Naive thymus-derived CD8-positive, alpha-beta T cell (primary cell): ENCODE data around the gene IRF7. TPM values are rescaled to one million over a fixed set of nuclear protein-coding genes. Genes with fewer than 3 reads are reported as not detected.
"Not testable (repeated sequence)": the region's sequence is repeated elsewhere in the genome, so short reads cannot be mapped to it uniquely, and the experiment has no call there.

ENCODE experiments used
- ATAC-seq, 2 donors: fragments of 150-1000 bp; cut with Tn5 transposase in 1 of 2; sonication (Bioruptor Pico), chemical (Tn5 transposase) in 1 of 2; 1 replicate in 1 of 2; 2 replicates in 1 of 2; pipeline ENCODE4 v1.10.0; 2021; ENCODE audit warnings: mild to moderate bottlenecking in 2 of 2, moderate library complexity in 2 of 2
- POLR2A ChIA-PET: fragments of 350-600 bp; sonication (Branson Sonifier 250); formaldehyde crosslinking; loops from one replicate; lab custom pipeline; 2021; ENCODE audit warnings: antibody characterized with exemption; lab: Charles Lee
- DNase-seq, 10 donors: peaks; one replicate each; pipeline versions ENCODE4 v3.0.0 to v3.0.0-alpha.2; 2020 to 2022
- H3K27ac Mint-ChIP-seq, 10 donors: one replicate each; pipeline ENCODE4 v1.8.0; 2020 to 2022; ENCODE audit warnings: mild to moderate bottlenecking in 10 of 10, mixed read lengths in 10 of 10, moderate library complexity in 4 of 10, inconsistent platforms in 1 of 10
- H3K27me3 Mint-ChIP-seq, 5 donors: one replicate each; pipeline ENCODE4 v1.8.0; 2021 to 2022; ENCODE audit warnings: mixed read lengths in 5 of 5
- H3K36me3 Mint-ChIP-seq, 3 donors: one replicate each; pipeline ENCODE4 v1.8.0; 2020 to 2022; ENCODE audit warnings: mixed read lengths in 3 of 3, mild to moderate bottlenecking in 2 of 3, inconsistent platforms in 1 of 3
- H3K4me1 Mint-ChIP-seq, 4 donors: one replicate each; pipeline ENCODE4 v1.8.0; 2021 to 2022; ENCODE audit warnings: mixed read lengths in 4 of 4
- H3K4me3 Mint-ChIP-seq, 10 donors: one replicate each; pipeline ENCODE4 v1.8.0; 2020 to 2022; ENCODE audit warnings: mild to moderate bottlenecking in 10 of 10, mixed read lengths in 10 of 10, moderate library complexity in 6 of 10, inconsistent platforms in 1 of 10
- H3K9me3 Mint-ChIP-seq, 9 donors: one replicate each; pipeline ENCODE4 v1.8.0; 2020 to 2022; ENCODE audit warnings: mixed read lengths in 9 of 9, mild to moderate bottlenecking in 3 of 9, inconsistent platforms in 1 of 9, moderate library complexity in 1 of 9
- polyA plus RNA-seq, 3 donors: library from polyadenylated mRNA; unstranded; fragments of 300-500 nt; fragmentation: Illumina TruSeq; gene quantifications; one replicate each; pipeline ENCODE4 v1.2.3, GENCODE V29; 2021
- total RNA-seq, 8 experiments: library from RNA in 2 of 8; stranded (reverse) in 2 of 8; gene quantifications; one replicate each; pipeline ENCODE4 v1.2.3 and lab custom pipeline; 2021 to 2026

IRF7 gene
- total and polyA plus RNA-seq, 5 experiments from 2014 or later = 19.8 to 55.2 (median 38.6) TPM

DNA sequence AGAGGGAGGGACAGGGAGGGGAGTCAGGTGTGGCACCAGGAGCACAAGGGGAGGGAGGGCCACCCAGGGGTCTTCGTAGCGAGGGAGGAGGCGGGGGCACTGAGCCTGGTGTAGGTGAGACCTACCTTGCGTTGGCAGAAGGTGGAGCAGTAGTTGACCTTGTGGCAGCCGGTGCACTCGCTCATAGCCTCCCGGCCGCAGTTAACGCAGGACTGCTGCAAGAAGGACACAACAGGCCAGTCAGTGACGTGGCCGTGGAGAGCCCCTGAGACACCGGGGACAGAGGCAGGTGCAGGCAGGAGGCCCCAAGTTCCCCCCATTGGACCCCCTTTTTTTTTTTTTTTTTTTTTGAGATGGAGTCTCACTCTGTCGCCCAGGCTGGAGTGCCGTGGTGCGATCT lies 38.1 kb upstream of the IRF7 start:
- Mint-ChIP-seq H3K27ac (no peak overlapping the region), H3K4me1 (no peaks in the 10 kb centered on the region), H3K4me3 (no peak overlapping the region), H3K27me3 (no peaks in the 10 kb centered on the region), H3K9me3 (no peaks in the 10 kb centered on the region), H3K36me3 (peaks cover 0 to 69% (median 5%) of the 10 kb centered on the region in 3 donors)
- POLR2A ChIA-PET = no interaction called here
- ATAC-seq (no peak), DNase-seq (no peak)

- H3K9me3 Mint-ChIP-seq, ATAC-seq, H3K4me3 Mint-ChIP-seq, H3K4me1 Mint-ChIP-seq, H3K27me3 Mint-ChIP-seq, H3K27ac Mint-ChIP-seq, DNase-seq: not testable (repeated sequence)
- POLR2A ChIA-PET = interaction anchor here (0.7 kb wide), 1 partner anchor 29 kb away, joined by 4 read pairs; no protein-coding TSS in a partner anchor
- H3K36me3 Mint-ChIP-seq = peaks cover 0 to 66% (median 5%) of the 10 kb centered on the region in 3 donors
These were observed 37.4 kb upstream of the IRF7 start for GRCh38 chr11:653136-653535.

- Mint-ChIP-seq H3K36me3 (peaks cover 0 to 59% (median 5%) of the 10 kb centered on the region in 3 donors), H3K4me3 (no peak overlapping the region)
- ATAC-seq = no peak
These were observed 34.7 kb upstream of the IRF7 start for GRCh38 chr11:650482-650881.

DNA sequence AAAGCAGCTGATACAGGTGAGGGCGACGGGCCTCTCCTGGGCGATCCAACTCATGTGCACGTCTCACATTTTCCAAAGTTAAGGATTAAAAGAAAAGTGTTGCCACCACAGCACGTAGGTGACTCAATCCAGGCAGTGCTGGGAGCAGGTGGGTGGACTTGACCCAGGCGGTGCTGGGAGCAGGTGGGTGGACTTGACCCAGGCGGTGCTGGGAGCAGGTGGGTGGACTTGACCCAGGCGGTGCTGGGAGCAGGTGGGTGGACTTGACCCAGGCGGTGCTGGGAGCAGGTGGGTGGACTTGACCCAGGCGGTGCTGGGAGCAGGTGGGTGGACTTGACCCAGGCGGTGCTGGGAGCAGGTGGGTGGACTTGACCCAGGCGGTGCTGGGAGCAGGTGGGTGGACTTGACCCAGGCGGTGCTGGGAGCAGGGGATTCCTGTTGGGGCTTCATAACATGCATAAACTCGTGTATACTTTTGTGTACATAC lies 32.0 kb upstream of the IRF7 start:
- not testable (repeated sequence) for H3K27me3 Mint-ChIP-seq, H3K4me3 Mint-ChIP-seq, H3K9me3 Mint-ChIP-seq, ATAC-seq, H3K4me1 Mint-ChIP-seq, DNase-seq
- Mint-ChIP-seq H3K36me3 (peaks cover 0 to 49% (median 5%) of the 10 kb centered on the region in 3 donors), H3K27ac (peak overlapping the region in 1 of 10 donors; percentile 44)
- POLR2A ChIA-PET = interaction anchor here (0.7 kb wide), 1 partner anchor 13 kb away, joined by 3 read pairs; no protein-coding TSS in a partner anchor

More at GRCh38 chr11:650482-650881, 34.7 kb upstream of the IRF7 start:
- POLR2A ChIA-PET = no interaction called here
- DNase-seq = no peak
- no peaks in the 10 kb centered on the region for H3K27me3 Mint-ChIP-seq
- peaks cover 0 to 2% (median 2%) of the 10 kb centered on the region in 4 donors for H3K4me1 Mint-ChIP-seq
- H3K9me3 Mint-ChIP-seq = no peaks in the 10 kb centered on the region
- H3K27ac Mint-ChIP-seq = no peak overlapping the region

DNA sequence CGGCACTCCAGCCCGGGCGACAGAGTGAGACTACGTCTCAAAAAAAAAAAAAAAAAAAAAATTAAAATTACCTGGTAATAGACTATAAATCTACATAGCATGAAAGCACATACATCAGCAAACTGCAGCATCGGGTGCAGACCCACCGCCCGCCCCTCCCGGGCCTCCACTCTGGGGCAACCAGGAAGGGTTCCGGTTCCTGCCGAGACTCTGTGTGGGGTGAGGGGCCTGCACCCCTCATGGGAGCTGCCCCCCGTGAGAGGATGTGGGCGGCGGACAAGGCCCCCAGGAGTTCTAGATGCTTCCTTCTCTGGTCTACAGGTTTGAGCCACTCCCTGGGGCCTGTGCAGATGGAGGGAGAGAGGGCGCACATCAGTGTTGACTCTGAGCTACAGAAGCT lies 30.5 kb upstream of the IRF7 start:
- Mint-ChIP-seq H3K36me3 (peaks cover 0 to 34% (median 2%) of the 10 kb centered on the region in 3 donors), H3K4me3 (peak overlapping the region in 1 of 10 donors; percentile 8), H3K9me3 (no peaks in the 10 kb centered on the region), H3K27me3 (no peaks in the 10 kb centered on the region), H3K4me1 (peaks cover 0 to 4% (median 3%) of the 10 kb centered on the region in 4 donors), H3K27ac (no peak overlapping the region)
- no peak for ATAC-seq
- POLR2A ChIA-PET = no interaction called here
- DNase-seq = no peak

DNA sequence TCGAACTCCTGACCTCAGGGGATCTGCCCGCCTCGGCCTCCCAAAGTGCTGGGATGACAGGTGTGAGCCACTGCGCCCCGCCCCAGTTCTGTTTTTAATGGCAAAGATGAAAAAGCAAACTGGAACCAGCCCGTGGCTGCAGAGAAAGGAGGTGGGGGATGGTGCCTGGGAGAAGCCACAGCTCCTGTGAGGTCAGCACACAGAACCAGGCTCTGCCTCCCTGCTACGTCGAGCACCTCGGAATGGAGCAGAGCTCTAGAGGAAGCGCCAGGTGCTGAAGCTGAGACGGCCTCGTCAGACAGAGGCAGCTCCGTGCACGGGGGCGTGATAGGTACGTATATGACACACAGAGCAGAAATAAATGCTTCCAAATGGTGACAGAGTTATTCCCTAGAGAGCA lies 29.8 kb upstream of the IRF7 start:
- no peak for DNase-seq
- Mint-ChIP-seq H3K27ac (peak overlapping the region in 6 of 10 donors; percentile 50 to 85 (median 73)), H3K27me3 (peaks cover 0 to under 1% (median 0%) of the 10 kb centered on the region in 5 donors), H3K4me1 (peaks cover 2 to 4% (median 3%) of the 10 kb centered on the region in 4 donors), H3K9me3 (no peaks in the 10 kb centered on the region), H3K4me3 (peak overlapping the region in 2 of 10 donors; percentile 39 to 43), H3K36me3 (peaks cover 0 to 29% (median 0%) of the 10 kb centered on the region in 3 donors)
- POLR2A ChIA-PET = no interaction called here
- ATAC-seq = no peak

- Mint-ChIP-seq H3K4me3 (no peak overlapping the region), H3K27me3 (peaks cover 0 to 4% (median 2%) of the 10 kb centered on the region in 5 donors), H3K9me3 (no peaks in the 10 kb centered on the region), H3K4me1 (peaks cover 4 to 8% (median 6%) of the 10 kb centered on the region in 4 donors), H3K36me3 (peaks cover 0 to 20% (median 0%) of the 10 kb centered on the region in 3 donors), H3K27ac (no peak overlapping the region)
- POLR2A ChIA-PET = no interaction called here
- DNase-seq (no peak), ATAC-seq (no peak)
These were observed 28.3 kb upstream of the IRF7 start for GRCh38 chr11:643849-644738.

GRCh38 chr11:643366-643765 lies 27.6 kb upstream of the IRF7 start:
- H3K4me3 Mint-ChIP-seq = no peak overlapping the region
- H3K27me3 Mint-ChIP-seq = peaks cover 0 to 9% (median 6%) of the 10 kb centered on the region in 5 donors
- no peaks in the 10 kb centered on the region for H3K9me3 Mint-ChIP-seq
- POLR2A ChIA-PET = no interaction called here
- peaks cover 6 to 14% (median 9%) of the 10 kb centered on the region in 4 donors for H3K4me1 Mint-ChIP-seq
- H3K27ac Mint-ChIP-seq = no peak overlapping the region
- ATAC-seq (peak in 1 of 2 donors; percentile 50), DNase-seq (no peak)
- H3K36me3 Mint-ChIP-seq = peaks cover 0 to 19% (median 0%) of the 10 kb centered on the region in 3 donors

- DNase-seq (no peak), ATAC-seq (no peak)
- peaks cover 0 to 18% (median 12%) of the 10 kb centered on the region in 5 donors for H3K27me3 Mint-ChIP-seq
- no peaks in the 10 kb centered on the region for H3K9me3 Mint-ChIP-seq
- H3K27ac Mint-ChIP-seq = no peak overlapping the region
- H3K4me1 Mint-ChIP-seq = peaks cover 9 to 20% (median 15%) of the 10 kb centered on the region in 4 donors
- POLR2A ChIA-PET = no interaction called here
- H3K36me3 Mint-ChIP-seq = peaks cover 0 to 17% (median 0%) of the 10 kb centered on the region in 3 donors
- H3K4me3 Mint-ChIP-seq = no peak overlapping the region
These were observed 26.1 kb upstream of the IRF7 start for GRCh38 chr11:641806-642370.

DNA sequence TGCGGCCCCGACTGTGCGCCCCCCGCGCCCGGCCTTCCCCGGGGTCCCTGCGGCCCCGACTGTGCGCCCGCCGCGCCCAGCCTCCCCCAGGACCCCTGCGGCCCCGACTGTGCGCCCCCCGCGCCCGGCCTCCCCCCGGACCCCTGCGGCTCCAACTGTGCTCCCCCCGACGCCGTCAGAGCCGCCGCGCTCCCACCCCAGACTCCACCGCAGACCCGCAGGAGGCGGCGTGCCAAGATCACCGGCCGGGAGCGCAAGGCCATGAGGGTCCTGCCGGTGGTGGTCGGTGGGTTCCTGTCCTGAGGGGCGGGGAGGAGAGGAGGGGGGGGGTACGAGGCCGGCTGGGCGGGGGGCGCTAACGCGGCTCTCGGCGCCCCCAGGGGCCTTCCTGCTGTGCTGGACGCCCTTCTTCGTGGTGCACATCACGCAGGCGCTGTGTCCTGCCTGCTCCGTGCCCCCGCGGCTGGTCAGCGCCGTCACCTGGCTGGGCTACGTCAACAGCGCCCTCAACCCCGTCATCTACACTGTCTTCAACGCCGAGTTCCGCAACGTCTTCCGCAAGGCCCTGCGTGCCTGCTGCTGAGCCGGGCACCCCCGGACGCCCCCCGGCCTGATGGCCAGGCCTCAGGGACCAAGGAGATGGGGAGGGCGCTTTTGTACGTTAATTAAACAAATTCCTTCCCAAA lies 24.4 kb upstream of the IRF7 start:
- DNase-seq = no peak
- peaks cover 0 to 32% (median 18%) of the 10 kb centered on the region in 5 donors for H3K27me3 Mint-ChIP-seq
- POLR2A ChIA-PET = interaction anchor here (1.5 kb wide), 1 partner anchor 27 kb away, joined by 3 read pairs; no protein-coding TSS in a partner anchor
- H3K4me1 Mint-ChIP-seq = peaks cover 9 to 19% (median 14%) of the 10 kb centered on the region in 4 donors
- no peaks in the 10 kb centered on the region for H3K9me3 Mint-ChIP-seq
- ATAC-seq = peak; percentile 19 to 47
- peak overlapping the region; percentile 12 to 82 (median 64) for H3K4me3 Mint-ChIP-seq
- peaks cover 0 to 17% (median 0%) of the 10 kb centered on the region in 3 donors for H3K36me3 Mint-ChIP-seq
- peak overlapping the region in 8 of 10 donors; percentile 19 to 62 (median 56) for H3K27ac Mint-ChIP-seq

DNA sequence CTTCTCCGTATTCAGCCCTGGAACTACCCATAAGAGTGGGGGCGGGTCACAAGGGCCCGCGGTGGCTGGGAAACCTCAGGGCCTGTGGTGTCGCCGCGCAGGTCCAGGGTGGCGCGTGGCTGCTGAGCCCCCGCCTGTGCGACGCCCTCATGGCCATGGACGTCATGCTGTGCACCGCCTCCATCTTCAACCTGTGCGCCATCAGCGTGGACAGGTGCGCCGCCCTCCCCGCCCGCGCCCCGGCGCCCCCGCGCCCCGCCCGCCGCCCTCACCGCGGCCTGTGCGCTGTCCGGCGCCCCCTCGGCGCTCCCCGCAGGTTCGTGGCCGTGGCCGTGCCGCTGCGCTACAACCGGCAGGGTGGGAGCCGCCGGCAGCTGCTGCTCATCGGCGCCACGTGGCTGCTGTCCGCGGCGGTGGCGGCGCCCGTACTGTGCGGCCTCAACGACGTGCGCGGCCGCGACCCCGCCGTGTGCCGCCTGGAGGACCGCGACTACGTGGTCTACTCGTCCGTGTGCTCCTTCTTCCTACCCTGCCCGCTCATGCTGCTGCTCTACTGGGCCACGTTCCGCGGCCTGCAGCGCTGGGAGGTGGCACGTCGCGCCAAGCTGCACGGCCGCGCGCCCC lies 23.7 kb upstream of the IRF7 start:
- DNase-seq (no peak), ATAC-seq (peak; percentile 15 to 49)
- H3K27ac Mint-ChIP-seq = no peak overlapping the region
- peaks cover 9 to 19% (median 14%) of the 10 kb centered on the region in 4 donors for H3K4me1 Mint-ChIP-seq
- H3K9me3 Mint-ChIP-seq = no peaks in the 10 kb centered on the region
- H3K27me3 Mint-ChIP-seq = peaks cover 0 to 39% (median 18%) of the 10 kb centered on the region in 5 donors
- H3K36me3 Mint-ChIP-seq = peaks cover 0 to 16% (median 0%) of the 10 kb centered on the region in 3 donors
- POLR2A ChIA-PET = interaction anchor here (0.7 to 1.5 kb wide), 2 partner anchors 27 to 308 kb away, joined by 3 to 4 read pairs; no protein-coding TSS in a partner anchor
- H3K4me3 Mint-ChIP-seq = peak overlapping the region in 5 of 10 donors; percentile 3 to 77 (median 30)
